Smooth muscle cell (in vitro differentiated cells): Measurements from ENCODE around the gene ACSM6. TPM values are rescaled to one million over a fixed set of nuclear protein-coding genes. Genes with fewer than 3 reads are reported as not detected.
"Not testable (repeated sequence)": the region's sequence is repeated elsewhere in the genome, so short reads cannot be mapped to it uniquely, and the experiment has no call there.

Experiments
- DNase-seq: peaks from one replicate; lab custom pipeline; 2025; ENCODE audit not compliant: unreplicated experiment; lab: John Stamatoyannopoulos, UW
- H2AFZ ChIP-seq: fragments of 200-600 bp; sonication (generic); 2 replicates; pipeline ENCODE4 v1.6.0; 2016; ENCODE audit warnings: antibody characterized with exemption, low read depth, mild to moderate bottlenecking
- H3F3A ChIP-seq: fragments of 200-600 bp; sonication (generic); 2 replicates; pipeline ENCODE4 v1.6.0; 2017; ENCODE audit warnings: antibody characterized with exemption, low read depth
- H3K27ac ChIP-seq: fragments of 200-600 bp; sonication (generic); 2 replicates; pipeline ENCODE4 v1.5.1; 2016; ENCODE audit warnings: low read depth, mild to moderate bottlenecking
- H3K27me3 ChIP-seq: fragments of 200-600 bp; sonication (generic); 2 replicates; pipeline ENCODE4 v1.6.1; 2016; ENCODE audit warnings: low read depth, mild to moderate bottlenecking
- H3K36me3 ChIP-seq: fragments of 200-600 bp; sonication (generic); 2 replicates; pipeline ENCODE4 v1.5.1; 2016; ENCODE audit warnings: low read depth
- H3K4me1 ChIP-seq: fragments of 200-600 bp; sonication (generic); 2 replicates; pipeline ENCODE4 v1.5.1; 2016; ENCODE audit warnings: low read depth
- H3K4me2 ChIP-seq: fragments of 200-600 bp; sonication (generic); 2 replicates; pipeline ENCODE4 v1.6.0; 2016; ENCODE audit warnings: mild to moderate bottlenecking
- H3K4me3 ChIP-seq: fragments of 200-600 bp; sonication (generic); 2 replicates; pipeline ENCODE4 v1.5.1; 2016; ENCODE audit warnings: mild to moderate bottlenecking
- H3K79me2 ChIP-seq: fragments of 200-600 bp; sonication (generic); 2 replicates; pipeline ENCODE4 v1.6.0; 2016; ENCODE audit warnings: low read depth, mild to moderate bottlenecking
- H3K9ac ChIP-seq: fragments of 200-600 bp; sonication (generic); 2 replicates; pipeline ENCODE4 v1.6.0; 2016; ENCODE audit warnings: low read depth
- H3K9me3 ChIP-seq: fragments of 200-600 bp; sonication (generic); replicated peaks from 2 replicates; pipeline ENCODE4 v1.5.1; 2016; ENCODE audit warnings: low read depth
- H4K20me1 ChIP-seq: fragments of 200-600 bp; sonication (generic); 2 replicates; pipeline ENCODE4 v1.6.0; 2016; ENCODE audit warnings: low read depth
- CTCF ChIP-seq: fragments of 200-600 bp; sonication (generic); IDR thresholded peaks from 2 replicates; pipeline ENCODE4 v1.5.1; 2017; ENCODE audit warnings: borderline replicate concordance, mild to moderate bottlenecking, antibody characterized with exemption; ENCODE audit not compliant: insufficient read depth, poor library complexity, severe bottlenecking
- WGBS: methylation state at CpG from one replicate; pipeline ENCODE4 v1.1.7; 2016; ENCODE audit warnings: low lambda C conversion rate; 5-methylcytosine and 5-hydroxymethylcytosine counted together
- polyA plus RNA-seq: library from polyadenylated mRNA; unstranded; fragments of >200 nt; fragmentation: Nextera tagmentation; extraction: Ambion mirVana; gene quantifications from 2 replicates; pipeline ENCODE4 v1.2.1, GENCODE V29; 2016
- total RNA-seq: library from RNA; depleted of rRNA; stranded (reverse); fragments of >200 nt; gene quantifications from 2 replicates; pipeline ENCODE4 v1.2.3, GENCODE V29; 2014

The ACSM6 gene
- total and polyA plus RNA-seq, 2 experiments from 2014 or later: not detected

- H3K79me2 ChIP-seq: no peaks in the 10 kb centered on the region
- H3K36me3 ChIP-seq: no peaks in the 10 kb centered on the region
- no peak overlapping the region for H3K9ac ChIP-seq
- H4K20me1 ChIP-seq: no peaks in the 10 kb centered on the region
- H3K4me2 ChIP-seq: no peak overlapping the region
- 43% methylated on average over 2 of the region's 2 CpGs for WGBS
- no peaks in the 10 kb centered on the region for H3K9me3 ChIP-seq
- TF ChIP-seq CTCF: no peak
- no peak for DNase-seq
- H3K27ac ChIP-seq: no peak overlapping the region
- H3K4me1 ChIP-seq: peaks cover 8% of the 10 kb centered on the region
- H2AFZ ChIP-seq: no peak overlapping the region
- H3K4me3 ChIP-seq: no peak overlapping the region
- no peaks in the 10 kb centered on the region for H3K27me3 ChIP-seq
- H3F3A ChIP-seq: no peaks in the 10 kb centered on the region
These were observed 31.1 kb downstream of the ACSM6 start for GRCh38 chr10:95225136-95225535.

DNA sequence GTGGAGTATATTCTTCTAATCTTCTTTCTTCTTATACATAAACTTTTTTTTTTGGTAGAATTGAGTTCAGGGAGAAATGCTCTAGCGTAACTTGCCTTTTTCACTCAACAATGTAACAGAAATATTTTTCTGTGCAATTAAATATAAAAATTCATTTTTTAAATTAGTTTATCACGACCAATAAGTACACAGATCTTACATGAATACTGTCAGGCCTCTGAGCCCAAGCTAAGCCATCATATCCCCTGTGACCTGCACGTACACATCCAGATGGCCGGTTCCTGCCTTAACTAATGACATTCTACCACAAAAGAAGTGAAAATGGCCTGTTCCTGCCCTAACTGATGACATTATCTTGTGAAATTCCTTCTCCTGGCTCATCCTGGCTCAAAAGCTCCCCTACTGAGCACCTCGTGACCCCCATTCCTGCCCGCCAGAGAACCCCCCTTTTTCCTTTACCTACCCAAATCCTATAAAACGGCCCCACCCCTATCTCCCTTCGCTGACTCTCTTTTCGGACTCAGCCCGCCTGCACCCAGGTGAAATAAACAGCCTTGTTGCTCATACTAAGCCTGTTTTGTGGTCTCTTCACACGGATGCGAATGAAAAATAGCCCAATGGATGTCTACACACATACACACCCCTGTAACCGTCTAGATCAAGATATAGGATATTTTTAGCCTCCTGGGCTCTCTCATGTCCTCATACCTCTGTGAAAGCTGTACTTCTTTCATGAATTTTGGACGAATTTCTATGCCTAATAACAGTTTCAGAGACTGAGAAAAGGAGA lies 35.1 kb downstream of the ACSM6 start:
- H2AFZ ChIP-seq, H3K4me3 ChIP-seq, H3K27me3 ChIP-seq, H3K79me2 ChIP-seq, DNase-seq, H3F3A ChIP-seq, H4K20me1 ChIP-seq, H3K9me3 ChIP-seq, H3K36me3 ChIP-seq: not testable (repeated sequence)
- H3K27ac ChIP-seq: peak overlapping the region; percentile 98
- H3K4me2 ChIP-seq: peak overlapping the region; percentile 91
- peaks cover 17% of the 10 kb centered on the region for H3K4me1 ChIP-seq
- WGBS: 25% methylated on average over 14 of the region's 14 CpGs
- peak overlapping the region; percentile 84 for H3K9ac ChIP-seq

DNA sequence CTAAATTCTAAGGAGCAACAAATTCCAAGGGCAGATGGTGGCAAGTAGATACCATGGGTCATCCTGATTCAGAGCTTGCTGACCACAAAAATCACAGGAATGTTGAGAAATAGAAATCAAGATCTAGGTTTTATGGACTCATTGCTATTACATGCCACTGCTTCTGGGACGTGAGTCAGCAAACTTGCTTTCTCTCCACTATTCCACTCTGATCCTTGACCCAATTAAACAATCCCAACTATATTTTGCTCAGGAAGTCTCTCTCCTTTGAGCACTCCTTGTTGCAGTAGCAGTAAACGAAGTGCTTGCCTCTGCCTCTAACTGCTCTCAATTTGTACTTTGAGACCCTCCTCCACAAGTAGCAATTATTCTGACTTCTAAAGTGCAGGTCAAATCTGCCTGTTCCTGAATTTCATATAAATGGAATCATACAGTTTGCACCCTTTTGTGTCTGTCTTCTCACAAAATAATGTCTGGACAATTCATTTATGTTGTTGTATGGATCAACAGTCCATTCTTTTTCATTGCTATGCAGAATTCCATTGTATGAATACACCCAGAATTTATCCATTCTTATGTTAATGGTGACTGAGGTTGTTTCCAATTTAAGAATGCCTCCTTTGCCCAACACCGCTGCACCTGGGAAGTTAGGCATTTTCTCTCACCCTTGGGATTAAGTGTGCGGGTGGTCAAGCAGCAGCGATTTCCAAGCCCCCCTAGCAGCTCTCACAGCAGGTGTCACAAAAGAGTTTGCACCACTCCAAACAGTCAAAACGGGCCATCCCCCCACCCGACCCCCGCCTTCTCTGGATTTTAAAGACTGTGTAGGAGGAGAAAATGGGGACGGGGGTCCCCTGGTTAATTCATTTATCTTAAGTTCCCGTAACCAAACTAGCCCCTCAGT lies 35.9 kb downstream of the ACSM6 start:
- H3K4me3 ChIP-seq: peak overlapping the region; percentile 58
- DNase-seq: no peak
- H2AFZ ChIP-seq: peak overlapping the region; percentile 66

DNA sequence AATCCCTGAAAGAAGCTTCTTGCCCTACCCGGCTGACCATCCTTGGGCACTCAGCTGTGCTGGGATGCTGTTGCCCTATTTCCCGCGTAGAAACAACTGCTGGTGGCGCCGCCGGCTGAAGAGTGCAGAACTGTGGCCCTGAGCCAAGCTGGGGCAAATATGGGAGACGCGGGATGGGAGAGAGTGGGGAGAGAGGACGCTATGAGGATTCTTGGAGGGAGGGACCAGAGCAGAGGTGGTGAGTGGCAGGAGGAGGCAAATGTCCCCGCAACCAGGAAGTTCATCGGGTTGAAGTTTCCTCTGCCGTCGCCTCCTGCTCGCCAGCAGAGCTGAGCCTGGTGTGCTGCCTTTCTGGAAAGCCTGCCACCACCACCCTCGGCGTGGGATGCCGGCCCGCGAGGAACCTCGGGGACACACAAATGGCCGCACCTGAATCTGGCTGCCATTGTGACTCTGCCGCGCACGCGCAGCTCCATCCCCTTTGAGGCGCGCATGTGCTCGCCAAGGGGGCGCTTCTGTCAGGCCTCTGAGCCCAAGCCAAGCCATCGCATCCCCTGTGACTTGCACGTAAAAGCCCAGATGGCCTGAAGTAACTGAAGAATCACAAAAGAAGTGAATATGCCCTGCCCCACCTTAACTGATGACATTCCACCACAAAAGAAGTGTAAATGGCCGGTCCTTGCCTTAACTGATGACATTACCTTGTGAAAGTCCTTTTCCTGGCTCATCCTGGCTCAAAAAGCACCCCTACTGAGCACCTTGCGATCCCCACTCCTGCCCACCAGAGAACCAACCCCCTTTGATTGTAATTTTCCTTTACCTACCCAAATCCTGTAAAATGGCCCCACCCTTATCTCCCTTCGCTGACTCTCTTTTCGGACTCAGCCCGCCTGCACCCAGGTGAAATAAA lies 36.9 kb downstream of the ACSM6 start:
- Histone ChIP-seq H3F3A (peaks cover 14% of the 10 kb centered on the region), H3K4me3 (peak overlapping the region; percentile 58), H2AFZ (peak overlapping the region; percentile 66), H3K27ac (peak overlapping the region; percentile 98), H3K9ac (peak overlapping the region; percentile 64), H3K4me2 (peak overlapping the region; percentile 91), H3K4me1 (peaks cover 17% of the 10 kb centered on the region)
- H3K27me3 ChIP-seq, H3K36me3 ChIP-seq, H3K9me3 ChIP-seq, H3K79me2 ChIP-seq, H4K20me1 ChIP-seq: not testable (repeated sequence)
- peak; percentile 9 for DNase-seq
- 14% methylated on average over 36 of the region's 36 CpGs for WGBS

More for the DNA sequence above, 35.9 kb downstream of the ACSM6 start:
- Histone ChIP-seq H3K9ac (peak overlapping the region; percentile 84), H3K27ac (peak overlapping the region; percentile 98), H3F3A (peaks cover 5% of the 10 kb centered on the region), H4K20me1 (no peaks in the 10 kb centered on the region), H3K27me3 (no peaks in the 10 kb centered on the region), H3K4me2 (peak overlapping the region; percentile 91), H3K4me1 (peaks cover 17% of the 10 kb centered on the region), H3K9me3 (no peaks in the 10 kb centered on the region), H3K79me2 (no peaks in the 10 kb centered on the region), H3K36me3 (no peaks in the 10 kb centered on the region)
- WGBS: 9% methylated on average over 10 of the region's 10 CpGs
- no peak for TF ChIP-seq CTCF
